Small intestine (tissue), 16 donors: Measurements from ENCODE around the gene ZNF644. TPM values are rescaled to one million over a fixed set of nuclear protein-coding genes. Genes with fewer than 3 reads are reported as not detected.
"Not testable (repeated sequence)": the region's sequence is repeated elsewhere in the genome, so short reads cannot be mapped to it uniquely, and the experiment has no call there.

Experiments
- DNase-seq, 2 donors: peaks; one replicate each; pipeline versions ENCODE4 v3.0.0 to v3.0.0-alpha.2; 2013
- FAIRE-seq: peaks from 2 replicates; lab custom pipeline; 2012; peaks lifted over from hg19 to GRCh38; lab: Jason Lieb, UNC
- H3K27ac ChIP-seq, 3 donors: one replicate each; pipeline ENCODE4 v1.5.1; 2013; ENCODE audit warnings: low read length in 2 of 3, mild to moderate bottlenecking in 2 of 3, control low read depth in 1 of 3, inconsistent platforms in 1 of 3, low read depth in 1 of 3, moderate library complexity in 1 of 3
- H3K27me3 ChIP-seq, 3 donors: one replicate each; pipeline ENCODE4 v1.6.1; 2013; ENCODE audit warnings: low read length in 3 of 3, inconsistent platforms in 1 of 3; ENCODE audit not compliant: control insufficient read depth in 3 of 3, insufficient read depth in 3 of 3
- H3K36me3 ChIP-seq, 3 donors: one replicate each; pipeline ENCODE4 v1.6.1; 2013; ENCODE audit warnings: low read length in 3 of 3, inconsistent platforms in 1 of 3, low read depth in 1 of 3, mild to moderate bottlenecking in 1 of 3, moderate library complexity in 1 of 3; ENCODE audit not compliant: control insufficient read depth in 3 of 3, insufficient read depth in 2 of 3
- H3K4me1 ChIP-seq, 3 donors: one replicate each; pipeline ENCODE4 v1.6.1; 2013; ENCODE audit warnings: low read length in 2 of 3, inconsistent platforms in 1 of 3, low read depth in 1 of 3, mild to moderate bottlenecking in 1 of 3, moderate library complexity in 1 of 3; ENCODE audit not compliant: control insufficient read depth in 3 of 3, insufficient read depth in 2 of 3
- H3K4me3 ChIP-seq, 3 donors: one replicate each; pipeline ENCODE4 v1.5.1; 2013; ENCODE audit warnings: low read length in 3 of 3, control low read depth in 1 of 3, inconsistent platforms in 1 of 3, low read depth in 1 of 3, mild to moderate bottlenecking in 1 of 3, moderate library complexity in 1 of 3
- H3K9me3 ChIP-seq, 2 donors: one replicate each; pipeline ENCODE4 v1.6.1; 2013; ENCODE audit warnings: low read depth in 1 of 2, low read length in 1 of 2; ENCODE audit not compliant: control insufficient read depth in 2 of 2, insufficient read depth in 1 of 2
- WGBS, 3 donors: extraction: QIAGEN DNeasy Blood & Tissue Kit; methylation state at CpG; one replicate each; pipeline ENCODE4 v1.1.7; 2013; 5-methylcytosine and 5-hydroxymethylcytosine counted together
- long read RNA-seq, 10 donors: transcript quantifications; one replicate each; lab custom pipeline, GENCODE V29; 2026
- polyA plus RNA-seq, 4 donors: library from polyadenylated mRNA; stranded (reverse) in 3 of 4; unstranded in 1 of 4; fragments of 200-250 nt in 3 of 4; fragments of 120-200 nt in 1 of 4; gene quantifications; one replicate each; pipeline versions ENCODE4 v1.2.1 to v1.2.3, GENCODE V29; 2013
- donor health status: healthy with polysubstance abuse.
- donor health status: control.
- donor health status: control.
- donor health status: Bipolar disorder and iron deficiency.
- donor health status: healthy.

The ZNF644 gene
- polyA plus RNA-seq: 10 to 100 TPM; 14.1 to 39.3 (median 17.0) TPM
- long read RNA-seq, donor 1: 0 reads
- long read RNA-seq, donor 2, full-length matches to known transcripts: 6 of 6 reads
- long read RNA-seq, donor 2, partial matches to known transcripts: 0 of 6 reads
- long read RNA-seq, donor 2, other reads (novel, unspliced or antisense): 0 of 6 reads
- long read RNA-seq, donor 3, transcript ZNF644-211 (3 exons, 514 nt): major isoform, 7 of 9 reads
- long read RNA-seq, donor 3, partial matches to known transcripts: 0 of 9 reads
- long read RNA-seq, donor 3, other reads (novel, unspliced or antisense): 0 of 9 reads
- long read RNA-seq, donor 4: 0 reads
- long read RNA-seq, donor 5, partial matches to known transcripts: 0 of 2 reads
- long read RNA-seq, donor 5, other reads (novel, unspliced or antisense): 0 of 2 reads
- long read RNA-seq, donor 6, partial matches to known transcripts: 0 of 3 reads
- long read RNA-seq, donor 6, other reads (novel, unspliced or antisense): 0 of 3 reads
- long read RNA-seq, donor 7: 0 reads
- long read RNA-seq, donor 8: 0 reads
- long read RNA-seq, donor 9: 0 reads
- long read RNA-seq, donor 10, full-length matches to known transcripts: 6 of 12 reads
- long read RNA-seq, donor 10, partial matches to known transcripts: 6 of 12 reads
- long read RNA-seq, donor 10, other reads (novel, unspliced or antisense): 0 of 12 reads

DNA sequence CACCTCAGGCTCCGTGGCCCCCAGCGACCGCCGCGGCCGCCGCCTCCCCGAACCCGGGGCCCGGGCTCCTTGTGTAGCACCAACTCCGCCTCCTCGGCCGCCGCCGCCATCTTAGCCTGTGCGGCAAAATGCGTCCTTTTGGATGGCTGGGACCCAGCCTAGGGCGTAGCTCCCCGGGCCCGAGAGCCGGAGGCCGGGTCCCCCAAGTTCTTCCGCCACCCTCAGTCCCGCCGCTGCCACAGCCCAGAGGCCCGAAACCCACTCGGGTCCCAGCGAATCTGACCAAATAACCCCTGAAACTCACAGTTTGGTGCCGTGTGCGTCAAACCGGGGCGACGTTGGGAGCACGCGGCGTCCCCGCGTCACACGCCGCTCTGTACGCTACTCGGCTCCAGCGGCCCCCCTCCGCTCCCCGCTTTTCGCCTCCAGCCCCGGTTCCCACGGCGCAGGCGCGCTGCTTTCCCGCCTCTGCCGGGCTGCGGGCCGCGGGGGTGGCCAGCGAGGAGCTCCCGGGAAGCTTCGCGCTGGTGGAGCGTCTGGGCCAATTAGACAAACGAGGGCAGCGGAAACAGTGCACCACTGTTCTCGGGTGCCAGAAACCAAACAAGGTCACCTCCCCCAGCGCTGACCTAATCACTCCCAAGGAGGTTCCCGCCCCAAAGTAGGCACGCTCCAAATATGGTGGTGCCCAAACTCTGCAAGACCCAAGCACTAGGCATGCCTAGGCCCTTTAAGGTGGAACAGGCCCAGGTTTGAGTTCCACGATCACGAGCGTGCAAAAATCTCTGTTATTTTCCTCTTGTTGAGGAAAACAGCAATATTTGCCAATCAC, at the start of gene ZNF644:
ZNF644 (minus strand) TSS at position 350 of the 832 bp plus-strand sequence. CDS start 39,682 bp downstream, outside the sequence.
- no peaks in the 10 kb centered on the region for H3K36me3 ChIP-seq
- FAIRE-seq: no peak
- H3K27ac ChIP-seq: peak within 1 kb of the TSS; percentile 95 to 98 (median 97)
- no peaks in the 10 kb centered on the region for H3K9me3 ChIP-seq
- peaks cover 4 to 7% (median 6%) of the 10 kb centered on the region in 3 donors for H3K4me1 ChIP-seq
- H3K4me3 ChIP-seq: peak within 1 kb of the TSS; percentile 71 to 90 (median 77)
- 1% methylated on average over 57 to 70 of the region's 70 CpGs for WGBS, 3 donors
- DNase-seq: peak; percentile 88 to 94
- no peaks in the 10 kb centered on the region for H3K27me3 ChIP-seq

DNA sequence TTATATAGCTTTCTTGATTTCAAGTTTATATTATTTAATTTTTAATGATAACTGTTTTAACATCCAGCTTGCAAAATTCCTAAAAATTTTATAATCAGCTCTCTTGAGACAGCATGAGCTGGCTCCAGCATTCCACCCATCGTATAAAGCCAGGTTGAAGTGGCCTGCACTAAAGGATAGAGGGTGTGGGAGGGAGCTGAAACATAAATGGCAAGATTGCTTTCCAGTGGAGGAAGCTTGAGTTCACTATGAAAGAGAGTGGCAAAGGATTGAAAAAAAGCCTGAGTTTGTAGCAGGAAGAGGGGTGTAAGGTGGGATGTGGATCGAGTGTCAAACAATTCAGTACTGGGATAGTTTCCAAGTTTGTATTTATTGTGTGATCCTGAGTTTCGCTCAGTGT, 48.5 kb upstream of the ZNF644 start:
- no peak for FAIRE-seq
- Histone ChIP-seq H3K36me3 (no peaks in the 10 kb centered on the region), H3K4me3 (no peak overlapping the region), H3K4me1 (peaks cover 0 to 12% (median 0%) of the 10 kb centered on the region in 3 donors), H3K9me3 (no peaks in the 10 kb centered on the region), H3K27ac (no peak overlapping the region), H3K27me3 (no peaks in the 10 kb centered on the region)
- 46 to 64% (median 60%) methylated on average over 3 of the region's 3 CpGs for WGBS, 3 donors
- no peak for DNase-seq

DNA sequence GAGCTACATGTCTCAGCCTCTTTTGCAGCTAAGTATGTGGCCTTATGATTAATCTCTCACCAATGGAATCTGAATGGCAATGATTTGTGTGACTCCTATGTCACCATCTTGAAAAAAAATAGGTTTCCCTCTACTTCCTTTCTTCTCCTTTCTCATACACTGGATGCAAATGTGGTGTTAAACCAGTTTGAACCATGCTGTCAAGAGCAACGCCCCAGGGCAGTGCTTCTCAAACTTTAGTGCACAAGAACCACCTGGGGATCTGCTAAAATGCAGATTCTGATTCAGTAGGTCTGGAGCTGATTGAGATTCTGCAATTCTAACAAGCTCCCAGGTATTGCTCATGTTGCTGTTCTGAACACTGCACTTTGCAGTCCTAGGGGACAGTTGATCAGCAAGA, 44.7 kb upstream of the ZNF644 start:
- FAIRE-seq: no peak

DNA sequence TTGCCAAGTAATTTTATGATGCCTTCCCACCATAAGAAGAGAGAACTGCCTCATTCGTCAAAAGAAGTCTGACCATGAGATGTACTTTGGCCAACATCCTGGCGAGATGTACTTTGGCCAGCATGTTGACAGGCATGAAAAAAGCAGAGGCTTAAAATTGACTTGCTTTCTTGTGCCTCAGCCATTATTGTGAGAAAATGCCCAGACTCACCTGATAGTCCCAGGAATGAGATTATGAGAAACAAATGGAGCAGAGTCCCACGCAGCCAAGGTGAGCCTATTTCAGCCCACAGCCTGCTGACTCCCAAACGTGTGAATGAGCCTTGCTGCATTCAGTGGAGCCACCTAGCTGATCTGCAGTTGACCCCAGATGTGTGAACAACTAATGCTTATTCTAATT, 43.5 kb upstream of the ZNF644 start:
- Histone ChIP-seq H3K27me3 (peaks cover 0 to 2% (median 0%) of the 10 kb centered on the region in 3 donors), H3K4me3 (no peak overlapping the region), H3K4me1 (peaks cover 0 to 12% (median 0%) of the 10 kb centered on the region in 3 donors), H3K36me3 (no peaks in the 10 kb centered on the region), H3K27ac (peak overlapping the region in 1 of 3 donors; percentile 55), H3K9me3 (peaks cover 0 to 3% of the 10 kb centered on the region in 2 donors)
- DNase-seq (peak; percentile 48 to 73), FAIRE-seq (no peak)
- WGBS, 3 donors: 16 to 51% (median 27%) methylated on average over 4 of the region's 4 CpGs

More for the DNA sequence above, 44.7 kb upstream of the ZNF644 start:
- H3K4me1 ChIP-seq: peaks cover 0 to 15% (median 0%) of the 10 kb centered on the region in 3 donors
- peaks cover 0 to 2% (median 0%) of the 10 kb centered on the region in 3 donors for H3K27me3 ChIP-seq
- peaks cover 0 to 3% of the 10 kb centered on the region in 2 donors for H3K9me3 ChIP-seq
- no peaks in the 10 kb centered on the region for H3K36me3 ChIP-seq
- no peak overlapping the region for H3K4me3 ChIP-seq
- 62 to 76% (median 70%) methylated on average over 1 of the region's 1 CpG for WGBS, 3 donors
- DNase-seq: no peak
- H3K27ac ChIP-seq: no peak overlapping the region

DNA sequence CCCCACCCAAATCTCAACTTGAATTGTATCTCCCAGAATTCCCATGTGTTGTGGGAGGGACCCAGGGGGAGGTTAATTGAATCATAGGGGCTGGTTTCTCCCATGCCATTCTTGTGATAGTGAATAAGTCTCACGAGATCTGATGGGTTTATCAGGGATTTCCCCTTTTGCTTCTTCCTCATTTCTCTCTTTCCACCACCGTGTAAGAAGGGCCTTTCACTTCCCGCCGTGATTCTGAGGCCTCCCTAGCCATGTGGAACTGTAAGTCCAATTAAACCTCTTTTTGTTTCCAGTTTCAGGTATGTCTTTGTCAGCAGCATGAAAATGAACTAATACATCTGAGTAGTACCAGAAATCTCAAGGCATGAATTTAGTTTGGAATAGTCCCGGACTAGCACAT, 41.6 kb upstream of the ZNF644 start:
- 65 to 75% (median 74%) methylated on average over 5 of the region's 5 CpGs for WGBS, 3 donors
- not testable (repeated sequence) for H3K27ac ChIP-seq, FAIRE-seq

DNA sequence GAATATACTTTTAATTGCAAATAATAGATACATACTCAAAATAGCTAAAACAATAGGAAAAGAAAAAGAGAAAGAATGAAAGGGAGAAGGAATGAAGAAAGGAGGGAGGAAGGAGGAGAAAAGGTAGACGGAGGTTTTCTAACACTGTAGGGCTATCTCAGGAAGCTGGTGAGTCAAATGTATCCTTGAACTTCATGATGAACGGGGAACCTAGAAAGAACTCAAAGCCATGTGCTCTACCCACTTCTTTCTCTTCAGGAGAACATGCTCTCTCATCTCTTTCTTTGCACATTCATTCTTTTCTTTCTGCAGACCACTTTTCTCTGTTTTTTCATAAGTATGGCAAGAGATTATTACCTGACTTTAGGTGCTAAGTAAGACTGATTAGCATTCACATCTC, 37.3 kb upstream of the ZNF644 start:
- no peak for FAIRE-seq
- Histone ChIP-seq H3K4me1 (no peaks in the 10 kb centered on the region), H3K36me3 (no peaks in the 10 kb centered on the region), H3K4me3 (no peak overlapping the region), H3K27me3 (peaks cover 0 to 2% (median 0%) of the 10 kb centered on the region in 3 donors), H3K9me3 (no peaks in the 10 kb centered on the region), H3K27ac (no peak overlapping the region)
- 49 to 62% (median 54%) methylated on average over 2 of the region's 2 CpGs for WGBS, 3 donors
- DNase-seq: no peak

More for the DNA sequence above, 41.6 kb upstream of the ZNF644 start:
- H3K4me3 ChIP-seq, H3K9me3 ChIP-seq, H3K27me3 ChIP-seq, DNase-seq, H3K36me3 ChIP-seq: not testable (repeated sequence)
- peaks cover 0 to 12% (median 0%) of the 10 kb centered on the region in 3 donors for H3K4me1 ChIP-seq

DNA sequence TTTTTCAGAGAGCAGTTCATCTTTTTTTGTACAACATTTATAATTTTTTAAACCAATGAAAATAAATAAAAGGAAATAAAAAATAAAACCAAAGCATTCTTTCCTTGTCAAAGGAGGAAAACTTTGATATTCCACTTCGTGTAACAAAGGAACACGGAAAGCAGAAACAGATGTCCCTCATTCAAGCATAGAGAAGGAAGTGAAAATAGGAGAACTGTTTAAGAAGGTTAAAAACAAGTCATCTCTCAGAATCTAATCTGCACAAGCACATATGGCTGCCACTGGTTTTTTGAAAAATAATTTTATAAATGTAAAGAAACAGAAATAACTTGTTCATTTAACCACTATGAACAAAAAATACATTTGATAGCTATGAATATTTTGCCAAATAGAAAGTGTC, 35.9 kb upstream of the ZNF644 start:
- Histone ChIP-seq H3K4me1 (no peaks in the 10 kb centered on the region), H3K9me3 (no peaks in the 10 kb centered on the region), H3K27me3 (no peaks in the 10 kb centered on the region), H3K4me3 (no peak overlapping the region), H3K27ac (no peak overlapping the region), H3K36me3 (no peaks in the 10 kb centered on the region)
- WGBS, 3 donors: 54 to 85% (median 82%) methylated on average over 2 of the region's 2 CpGs
- DNase-seq (no peak), FAIRE-seq (no peak)
